ENCODE data around the gene WTIP.
"Not testable (repeated sequence)": the region's sequence is repeated elsewhere in the genome, so short reads cannot be mapped to it uniquely, and the experiment has no call there.

The WTIP gene

GRCh38 chr19:34471906-34472700 is 9.5 kb upstream of the WTIP start:
- Histone ChIP-seq H3K36me3 (ENCODE audit: low read depth) (peaks cover 58% of the 10 kb centered on the region), H3K4me3 (ENCODE audit: severe bottlenecking) (no peak overlapping the region), H3K9me3 (ENCODE audit: severe bottlenecking) (no peaks in the 10 kb centered on the region), H3K27me3 (ENCODE audit: insufficient read depth, poor library complexity, severe bottlenecking) (no peaks in the 10 kb centered on the region), H3K4me1 (ENCODE audit: insufficient read depth, poor library complexity, severe bottlenecking) (peaks cover 6% of the 10 kb centered on the region), H3K27ac (ENCODE audit: poor library complexity, severe bottlenecking) (no peak overlapping the region)
- no peak for ATAC-seq (ENCODE audit: low read depth)
- no peak for TF ChIP-seq CTCF (IDR thresholded peaks at IDR 0.05; ENCODE audit: poor library complexity, severe bottlenecking)
- no peak for DNase-seq (ENCODE audit: low spot score)

- ATAC-seq (ENCODE audit: low read depth) = no peak
These were observed 7.1 kb upstream of the WTIP start for GRCh38 chr19:34474233-34474989.

GRCh38 chr19:34475026-34475974 is 6.3 kb upstream of the WTIP start:
- Histone ChIP-seq H3K4me3 (ENCODE audit: severe bottlenecking) (no peak overlapping the region), H3K4me1 (ENCODE audit: insufficient read depth, poor library complexity, severe bottlenecking) (peaks cover 6% of the 10 kb centered on the region), H3K27me3 (ENCODE audit: insufficient read depth, poor library complexity, severe bottlenecking) (no peaks in the 10 kb centered on the region), H3K9me3 (ENCODE audit: severe bottlenecking) (no peaks in the 10 kb centered on the region), H3K36me3 (ENCODE audit: low read depth) (peaks cover 31% of the 10 kb centered on the region), H3K27ac (ENCODE audit: poor library complexity, severe bottlenecking) (peak overlapping the region; percentile 31)
- ATAC-seq (ENCODE audit: low read depth) (peak; percentile 69), DNase-seq (ENCODE audit: low spot score) (no peak)
- no peak for TF ChIP-seq CTCF (IDR thresholded peaks at IDR 0.05; ENCODE audit: poor library complexity, severe bottlenecking)

More at GRCh38 chr19:34474233-34474989, 7.1 kb upstream of the WTIP start:
- TF ChIP-seq CTCF (IDR thresholded peaks at IDR 0.05; ENCODE audit: poor library complexity, severe bottlenecking) = no peak
- no peak for DNase-seq (ENCODE audit: low spot score)
- no peaks in the 10 kb centered on the region for H3K9me3 ChIP-seq (ENCODE audit: severe bottlenecking)
- no peak overlapping the region for H3K4me3 ChIP-seq (ENCODE audit: severe bottlenecking)
- H3K4me1 ChIP-seq (ENCODE audit: insufficient read depth, poor library complexity, severe bottlenecking) = peaks cover 6% of the 10 kb centered on the region
- peaks cover 38% of the 10 kb centered on the region for H3K36me3 ChIP-seq (ENCODE audit: low read depth)
- H3K27ac ChIP-seq (ENCODE audit: poor library complexity, severe bottlenecking) = peak overlapping the region; percentile 31
- H3K27me3 ChIP-seq (ENCODE audit: insufficient read depth, poor library complexity, severe bottlenecking) = no peaks in the 10 kb centered on the region

GRCh38 chr19:34475975-34476594 is 5.5 kb upstream of the WTIP start:
- Histone ChIP-seq H3K9me3 (ENCODE audit: severe bottlenecking) (no peaks in the 10 kb centered on the region), H3K27me3 (ENCODE audit: insufficient read depth, poor library complexity, severe bottlenecking) (no peaks in the 10 kb centered on the region), H3K4me1 (ENCODE audit: insufficient read depth, poor library complexity, severe bottlenecking) (peaks cover 6% of the 10 kb centered on the region), H3K4me3 (ENCODE audit: severe bottlenecking) (no peak overlapping the region), H3K36me3 (ENCODE audit: low read depth) (peaks cover 24% of the 10 kb centered on the region), H3K27ac (ENCODE audit: poor library complexity, severe bottlenecking) (no peak overlapping the region)
- ATAC-seq (ENCODE audit: low read depth) (no peak), DNase-seq (ENCODE audit: low spot score) (no peak)
- TF ChIP-seq CTCF (IDR thresholded peaks at IDR 0.05; ENCODE audit: poor library complexity, severe bottlenecking) = no peak

- H3K4me3 ChIP-seq (ENCODE audit: severe bottlenecking); DNase-seq (ENCODE audit: low spot score); H3K27me3 ChIP-seq (ENCODE audit: insufficient read depth, poor library complexity, severe bottlenecking); H3K9me3 ChIP-seq (ENCODE audit: severe bottlenecking); H3K36me3 ChIP-seq (ENCODE audit: low read depth); H3K27ac ChIP-seq (ENCODE audit: poor library complexity, severe bottlenecking); H3K4me1 ChIP-seq (ENCODE audit: insufficient read depth, poor library complexity, severe bottlenecking); ATAC-seq (ENCODE audit: low read depth): not testable (repeated sequence)
These were observed 3.1 kb upstream of the WTIP start for GRCh38 chr19:34478496-34478895.
